Body of pancreas (tissue), 4 donors: ENCODE data around the gene RRAS.
"Not testable (repeated sequence)": the region's sequence is repeated elsewhere in the genome, so short reads cannot be mapped to it uniquely, and the experiment has no call there.

Source experiments
- CTCF ChIP-seq, 7 experiments: fragments of 450-650 bp in 4 of 7; fragments of 200-600 bp in 3 of 7; sonication (generic) in 3 of 7; IDR thresholded peaks; one replicate each; pipeline ENCODE4 v1.5.1; 2016 to 2019; ENCODE audit warnings: antibody characterized with exemption in 7 of 7
- POLR2A ChIP-seq, 3 donors: fragments of 450-650 bp; IDR thresholded peaks; one replicate each; pipeline ENCODE4 v1.6.1; 2016; ENCODE audit warnings: antibody characterized with exemption in 3 of 3, mild to moderate bottlenecking in 2 of 3

DNA sequence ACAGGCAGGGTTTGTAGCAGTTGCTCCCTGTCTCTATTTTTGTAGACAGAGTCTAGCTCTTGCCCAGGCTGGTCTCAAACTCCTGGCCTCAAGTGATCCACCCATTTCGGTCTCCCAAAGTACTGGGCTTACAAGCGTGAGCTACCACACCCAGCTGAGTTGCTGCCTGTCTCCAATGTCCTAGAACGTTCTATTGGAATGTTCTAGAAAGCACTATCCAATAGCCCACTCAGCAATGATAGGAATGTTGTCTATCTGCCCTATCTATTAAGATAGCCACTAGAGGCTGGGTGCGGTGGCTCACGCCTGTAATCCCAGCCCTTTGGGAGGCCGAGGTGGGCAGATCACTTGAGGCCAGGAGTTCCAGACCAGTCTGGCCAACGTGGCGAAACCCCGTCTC, 6.7 kb downstream of the RRAS start:
- TF ChIP-seq CTCF, POLR2A (IDR thresholded peaks at IDR 0.05): not testable (repeated sequence)
